HG03108 (cell line): ENCODE measurements around the gene ARCN1.

ENCODE experiments used
- ATAC-seq: cut with Tn5 transposase; IDR thresholded peaks from one replicate; pipeline ENCODE4 v1.9.1; 2021; ENCODE audit warnings: moderate library complexity; ENCODE audit not compliant: unreplicated experiment

ARCN1 gene

DNA sequence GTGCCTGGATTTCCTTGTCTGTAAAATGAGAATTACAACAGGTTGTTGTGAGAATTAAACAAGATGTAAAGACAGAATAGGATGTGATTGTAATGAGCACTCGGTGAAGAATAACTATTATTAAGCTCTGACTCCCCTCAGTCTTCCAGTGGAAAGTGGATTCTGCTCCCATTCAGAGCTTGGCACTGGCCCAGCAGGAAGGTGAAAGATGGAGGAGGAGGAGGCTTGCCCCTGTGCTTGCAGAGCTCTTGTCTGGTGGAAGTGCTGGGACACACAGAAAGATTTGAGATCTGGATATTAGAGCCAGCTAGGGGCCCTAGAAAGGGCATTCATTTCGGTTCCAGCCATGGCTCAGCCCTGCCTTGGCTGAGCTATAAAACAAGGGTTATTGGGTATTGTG lies 63.4 kb downstream of the ARCN1 start:
- no peak for ATAC-seq

DNA sequence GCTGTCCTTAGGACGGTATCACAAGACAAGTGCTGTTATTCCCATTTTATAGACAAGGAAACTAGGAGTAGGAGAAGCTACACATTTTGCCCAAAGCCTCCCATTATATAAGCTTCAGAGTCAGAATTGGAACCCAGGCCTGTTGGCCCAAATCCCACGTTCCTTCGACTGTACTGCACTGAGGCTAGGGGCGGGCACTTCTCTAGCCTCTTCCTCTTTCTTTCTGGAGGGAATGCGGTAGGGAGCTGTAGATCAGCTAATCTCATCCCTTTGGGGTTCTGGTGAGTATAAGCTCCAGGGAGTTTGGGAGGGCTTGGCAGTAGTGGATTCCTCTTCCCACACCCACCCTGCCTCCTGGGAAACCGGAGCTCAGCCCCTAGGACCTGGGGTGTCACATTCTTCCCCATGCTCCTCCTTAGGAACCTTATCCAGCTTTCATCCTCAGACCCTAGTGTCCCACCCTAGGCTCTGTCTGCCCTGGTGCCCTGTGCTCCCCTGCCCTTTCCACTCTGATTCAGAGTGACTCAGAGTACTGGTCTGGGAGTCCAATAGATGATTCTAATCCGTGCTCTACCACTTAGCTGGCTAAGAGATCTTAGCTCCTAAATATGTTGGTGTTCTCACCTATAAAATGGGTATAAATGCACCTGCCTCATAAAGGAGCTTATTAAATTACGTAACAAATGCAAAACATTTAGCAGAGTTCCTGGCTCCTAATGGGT lies 64.5 kb downstream of the ARCN1 start:
- no peak for ATAC-seq

DNA sequence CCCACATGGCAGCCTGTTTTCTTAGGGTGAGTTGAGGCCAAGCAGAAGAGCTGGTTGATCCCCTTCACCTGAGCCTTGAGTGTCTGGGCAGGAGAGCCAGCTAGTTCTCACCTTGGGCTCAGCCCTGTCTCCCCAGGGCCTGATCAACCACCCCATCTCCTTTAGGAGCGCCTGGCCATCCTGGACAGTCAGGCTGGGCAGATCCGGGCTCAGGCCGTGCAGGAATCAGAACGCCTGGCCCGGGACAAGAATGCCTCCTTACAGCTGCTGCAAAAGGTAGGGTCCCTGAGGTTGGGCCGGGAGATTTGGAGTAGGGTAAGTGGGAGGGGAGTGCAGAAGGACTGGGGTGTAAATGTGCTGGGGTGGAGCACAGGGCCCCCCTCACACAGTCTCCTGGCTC lies 66.5 kb downstream of the ARCN1 start:
- ATAC-seq = no peak

DNA sequence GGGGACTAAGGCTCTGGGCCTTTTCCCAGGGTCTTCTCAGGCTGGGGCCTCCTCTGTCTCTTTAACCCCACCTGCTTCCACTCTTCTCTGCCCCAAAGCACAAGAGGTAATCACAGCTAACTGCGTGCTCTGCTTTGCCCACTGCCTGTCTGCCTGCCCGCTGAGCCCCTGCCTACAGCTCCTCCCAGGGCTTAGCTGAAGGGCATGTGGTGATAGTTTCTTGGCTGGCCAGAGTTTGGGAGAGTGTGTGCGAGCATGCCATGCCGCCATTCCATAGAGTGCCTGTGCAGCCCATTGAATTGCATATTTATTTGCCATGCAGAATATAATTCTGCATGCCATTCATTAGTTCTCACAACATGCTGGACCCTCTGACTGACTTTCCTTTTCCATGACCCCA lies 67.7 kb downstream of the ARCN1 start:
- no peak for ATAC-seq

DNA sequence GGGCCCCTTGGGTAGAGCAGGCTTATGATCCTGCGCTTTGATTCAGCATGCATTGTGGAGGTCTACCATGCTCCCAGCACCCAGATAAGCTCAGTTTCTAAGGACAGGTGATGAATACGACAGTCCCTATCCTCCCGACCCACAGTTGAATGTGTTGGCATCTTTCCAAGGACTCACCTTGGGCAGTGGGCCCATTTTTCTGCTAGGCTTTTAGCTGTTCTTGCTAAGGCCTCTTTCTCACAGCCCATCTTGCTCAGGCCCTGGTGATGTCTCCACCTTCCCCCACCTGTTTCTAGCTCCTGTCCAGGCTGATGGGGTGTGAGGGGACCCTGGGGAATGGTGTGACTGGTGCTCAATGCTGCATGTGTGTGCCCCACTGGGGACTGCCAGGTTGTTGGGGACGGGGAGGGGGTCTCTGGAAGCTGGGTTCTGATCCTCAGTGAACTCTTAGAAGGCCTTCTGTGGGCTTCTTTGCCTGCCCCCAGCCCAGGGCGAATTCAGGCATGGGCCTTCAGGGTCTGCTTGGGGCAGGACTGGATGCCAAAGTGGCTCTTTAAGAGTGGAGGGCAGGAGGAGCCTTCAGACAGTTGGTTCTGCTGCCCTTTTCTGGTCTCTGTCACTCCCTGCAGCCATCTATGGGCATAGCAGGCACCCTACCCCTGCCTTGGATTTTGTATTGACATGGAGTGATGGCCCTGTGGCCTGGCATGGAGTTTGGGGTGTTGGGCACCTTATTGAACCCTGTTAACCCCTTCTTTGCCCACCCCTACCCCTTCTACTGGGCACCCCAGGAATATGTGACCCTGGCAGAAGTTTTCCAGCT lies 68.3 kb downstream of the ARCN1 start:
- ATAC-seq = no peak

DNA sequence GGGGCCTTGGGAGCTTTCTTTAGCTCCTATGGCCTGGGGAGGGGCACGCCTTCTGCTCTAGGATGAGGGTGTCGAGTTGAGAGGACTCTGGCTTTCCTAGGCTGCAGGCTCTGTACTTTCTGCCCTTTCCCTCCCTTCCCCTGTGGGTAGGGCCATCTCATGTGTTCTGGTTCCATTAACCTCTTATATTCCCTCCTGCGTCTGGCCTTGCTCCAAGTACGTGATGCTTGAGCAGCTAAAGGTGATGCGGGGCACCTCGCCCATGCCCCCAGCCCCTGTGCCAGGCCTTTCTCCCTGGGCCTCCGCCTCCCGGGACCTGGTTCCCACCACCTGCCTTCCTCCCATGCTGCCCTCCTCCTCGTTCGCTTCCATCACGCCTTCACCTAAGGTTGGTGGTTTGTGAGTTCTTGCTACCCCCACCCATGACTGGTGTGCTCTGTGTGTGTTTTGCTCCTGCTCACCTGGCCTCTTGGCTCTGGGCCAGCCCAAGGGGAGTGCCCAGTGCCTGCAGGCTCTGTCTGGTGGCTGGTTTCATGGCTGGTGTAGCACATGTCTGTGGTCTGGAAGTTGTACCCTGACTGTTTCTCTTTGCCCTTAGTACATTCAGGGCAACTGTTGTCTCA lies 69.3 kb downstream of the ARCN1 start:
- ATAC-seq = no peak

DNA sequence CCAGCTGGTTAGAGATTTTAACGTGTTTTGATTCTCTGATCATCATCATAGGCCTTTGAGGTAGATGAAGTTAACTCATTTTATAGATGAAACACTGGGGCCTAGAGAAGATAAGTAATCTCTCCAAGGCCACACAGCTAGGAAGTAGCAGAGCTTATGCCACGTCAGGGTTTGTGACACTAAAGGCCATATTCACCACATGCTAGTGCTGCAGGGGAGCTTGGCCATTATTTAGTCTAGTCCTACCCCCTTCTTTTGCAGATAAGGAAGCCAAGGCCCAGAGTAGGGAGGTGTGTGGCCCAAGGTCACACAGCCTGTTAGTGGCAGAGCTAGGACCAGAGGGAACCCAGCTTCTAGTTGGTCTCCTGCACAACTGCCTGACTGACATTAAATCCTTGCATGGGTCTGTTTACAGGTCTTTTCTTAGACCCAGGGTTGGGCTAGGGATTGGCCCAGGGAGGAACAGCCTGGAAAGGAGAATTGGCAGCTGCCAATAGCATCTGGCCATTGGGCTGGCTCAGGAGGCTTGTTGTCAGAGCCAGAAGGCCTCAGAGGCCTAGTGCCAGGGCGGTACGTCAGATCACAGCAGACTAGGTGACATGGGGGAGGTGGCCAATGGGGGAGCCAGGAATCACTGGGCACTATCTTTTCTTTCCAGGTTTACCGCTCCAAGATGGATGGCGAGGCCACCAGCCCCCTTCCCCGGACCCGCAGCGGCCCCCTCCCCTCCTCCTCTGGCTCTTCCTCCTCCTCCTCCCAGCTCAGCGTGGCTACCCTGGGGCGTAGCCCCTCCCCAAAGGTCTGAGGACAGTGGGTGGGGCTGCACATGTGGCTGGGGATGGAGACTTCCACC lies 71.2 kb downstream of the ARCN1 start:
- ATAC-seq = no peak

DNA sequence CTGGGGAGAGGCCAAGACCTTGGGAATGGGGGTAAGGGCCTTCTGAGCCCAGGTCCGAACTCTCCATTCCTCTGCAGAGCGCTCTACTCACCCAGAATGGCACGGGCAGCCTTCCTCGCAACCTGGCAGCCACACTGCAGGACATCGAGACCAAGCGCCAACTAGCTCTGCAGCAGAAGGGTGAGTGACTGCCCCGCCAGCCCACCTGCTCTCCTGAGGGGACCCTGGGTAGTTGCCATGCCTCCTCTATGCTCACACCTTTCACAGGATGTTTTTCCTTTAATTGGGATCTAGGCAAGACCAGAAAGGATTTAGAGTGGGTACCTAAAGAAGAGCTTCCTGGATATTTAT lies 71.8 kb downstream of the ARCN1 start:
- ATAC-seq = no peak

DNA sequence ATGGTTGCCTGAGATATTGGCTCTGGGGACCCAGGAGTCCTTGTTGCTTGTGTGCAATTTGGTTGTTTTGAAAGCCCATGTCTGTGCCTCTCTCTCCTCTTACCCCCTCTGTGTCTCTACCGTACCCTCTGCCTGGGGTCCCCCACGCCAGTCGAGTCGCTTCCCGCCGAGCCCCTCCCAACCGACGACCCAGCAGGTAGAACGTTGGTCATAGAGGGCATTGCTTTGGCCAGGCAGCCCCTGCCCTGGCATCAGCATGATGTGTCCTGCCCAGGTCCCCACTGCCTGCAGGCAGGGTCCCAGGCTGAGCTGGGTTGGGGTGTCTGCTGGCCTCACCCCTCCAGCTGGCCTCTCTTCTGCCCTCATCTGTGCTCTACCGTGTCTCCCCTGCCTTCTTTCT lies 72.3 kb downstream of the ARCN1 start:
- no peak for ATAC-seq

DNA sequence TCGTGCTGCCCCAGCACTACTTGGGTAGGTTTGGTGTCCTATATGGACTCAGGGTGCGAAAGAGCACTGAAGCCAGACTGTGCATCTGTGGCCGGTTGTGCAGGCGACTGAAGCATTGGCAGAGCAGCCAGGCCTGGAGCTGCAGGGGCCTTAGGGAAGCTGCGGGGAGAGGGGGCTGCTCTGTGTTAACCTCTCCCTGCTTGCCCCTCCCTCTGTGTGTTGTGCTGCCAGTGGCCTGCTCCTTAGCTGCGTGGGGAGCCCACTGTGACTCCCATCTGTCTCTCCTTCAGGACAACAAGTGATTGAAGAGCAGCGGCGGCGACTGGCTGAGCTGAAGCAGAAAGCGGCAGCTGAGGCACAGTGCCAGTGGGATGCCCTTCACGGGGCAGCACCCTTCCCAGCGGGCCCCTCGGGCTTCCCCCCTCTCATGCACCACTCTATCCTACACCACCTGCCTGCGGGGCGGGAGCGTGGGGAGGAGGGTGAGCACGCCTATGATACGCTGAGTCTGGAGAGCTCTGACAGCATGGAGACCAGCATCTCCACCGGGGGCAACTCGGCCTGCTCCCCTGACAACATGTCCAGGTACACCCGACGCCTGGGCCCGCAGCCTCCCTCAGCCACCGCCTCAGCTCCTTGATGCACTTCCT lies 73.0 kb downstream of the ARCN1 start:
- no peak for ATAC-seq

DNA sequence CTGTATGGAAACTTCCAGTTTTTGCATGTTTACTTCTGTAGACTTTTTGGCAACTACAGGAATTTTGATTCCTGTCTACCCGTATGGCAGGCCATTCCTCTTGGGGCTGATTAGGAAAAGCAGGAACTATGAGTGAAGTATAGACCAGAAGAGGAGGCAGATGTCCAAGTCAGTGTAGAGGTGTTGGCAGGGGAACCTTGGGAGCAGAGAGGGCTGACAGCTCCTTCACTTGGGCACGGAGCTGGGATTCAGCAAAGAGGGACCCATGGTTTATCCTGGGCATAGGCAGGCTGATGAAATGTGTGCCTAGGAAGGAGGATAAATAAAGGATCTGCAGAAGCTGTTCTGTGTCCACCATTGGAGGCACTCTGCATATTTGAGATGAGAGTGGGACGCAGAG lies 74.2 kb downstream of the ARCN1 start:
- ATAC-seq = no peak

DNA sequence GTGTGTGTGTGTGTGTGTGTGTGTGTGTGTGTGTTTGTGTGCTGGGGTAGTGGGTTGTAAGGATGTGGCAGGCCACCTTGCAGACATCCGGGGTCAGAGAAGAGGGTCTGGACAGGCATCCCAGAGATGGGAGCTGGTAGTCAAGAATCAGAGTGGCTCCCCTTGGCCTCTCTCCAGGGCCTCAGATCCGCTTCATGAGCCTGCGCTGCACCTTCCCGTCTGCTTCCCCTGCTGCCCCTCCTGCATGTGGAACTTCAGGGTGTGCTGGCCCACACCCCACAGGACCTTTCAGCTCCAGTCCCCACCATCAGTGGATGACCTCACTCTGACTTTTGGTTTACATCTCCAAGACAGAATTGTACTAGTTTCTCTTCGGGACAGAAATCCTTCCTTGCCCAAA lies 76.1 kb downstream of the ARCN1 start:
- ATAC-seq = no peak

DNA sequence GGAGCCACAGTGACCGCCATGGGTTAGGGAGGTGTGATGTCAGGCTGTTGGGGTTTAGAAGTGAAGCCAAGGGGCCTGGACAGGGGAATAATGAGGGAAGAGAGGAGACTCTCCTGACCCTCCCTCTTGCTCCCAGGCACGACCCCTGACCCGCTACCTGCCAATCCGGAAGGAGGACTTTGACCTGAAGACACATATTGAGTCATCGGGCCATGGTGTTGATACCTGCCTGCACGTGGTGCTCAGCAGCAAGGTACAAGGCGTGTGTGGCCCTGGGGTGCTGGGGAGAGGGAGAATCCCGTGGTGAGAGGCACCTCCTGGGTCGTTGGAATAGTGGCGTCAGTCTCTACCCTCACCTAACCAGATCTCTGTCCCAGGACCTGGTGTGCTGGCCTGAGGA lies 77.7 kb downstream of the ARCN1 start:
- ATAC-seq = no peak

DNA sequence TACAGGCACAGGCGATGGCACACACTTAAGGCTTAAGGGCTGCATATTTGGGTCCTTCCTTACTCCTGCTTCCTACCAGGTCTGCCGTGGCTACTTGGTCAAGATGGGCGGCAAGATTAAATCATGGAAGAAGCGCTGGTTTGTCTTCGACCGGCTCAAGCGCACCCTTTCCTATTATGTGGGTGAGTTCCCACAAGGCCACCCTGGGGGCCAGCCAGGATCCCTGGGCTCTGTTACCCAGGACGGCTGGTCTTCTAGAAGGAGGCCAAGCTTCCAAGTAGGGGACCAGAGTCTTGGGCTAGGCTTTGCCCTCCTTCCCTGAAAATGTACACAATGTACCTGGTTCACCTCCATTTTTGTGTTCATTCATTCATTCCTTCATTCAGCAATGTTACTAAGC lies 78.2 kb downstream of the ARCN1 start:
- no peak for ATAC-seq

DNA sequence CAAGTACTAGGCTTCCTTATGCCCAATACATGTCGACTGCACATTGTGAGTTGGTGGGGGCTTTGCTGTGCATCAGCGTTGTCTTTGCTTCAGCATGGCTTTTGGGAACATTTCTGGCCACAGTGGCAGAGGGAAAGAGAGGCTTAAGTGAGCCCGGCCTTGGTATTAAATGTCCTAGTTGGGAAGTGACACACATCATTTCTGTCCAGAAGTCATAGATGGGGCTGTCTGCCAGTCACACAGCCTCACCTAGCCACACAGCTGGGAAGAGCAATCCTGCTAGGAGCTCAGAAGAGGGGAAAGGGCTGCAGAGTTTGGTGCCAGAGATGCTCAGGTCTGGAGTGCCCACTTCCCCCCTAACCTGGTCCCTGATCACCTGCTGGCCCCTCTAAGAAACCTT lies 79.6 kb downstream of the ARCN1 start:
- no peak for ATAC-seq
